HG03045 (cell line): ENCODE data around the gene AKR1E2.

Experiments
- ATAC-seq: cut with Tn5 transposase; IDR thresholded peaks from one replicate; pipeline ENCODE4 v1.9.1; 2021; ENCODE audit warnings: mild to moderate bottlenecking, moderate library complexity; ENCODE audit not compliant: unreplicated experiment

AKR1E2 gene

GRCh38 chr10:4843525-4844180 is 17.6 kb downstream of the AKR1E2 start:
- ATAC-seq = no peak

DNA sequence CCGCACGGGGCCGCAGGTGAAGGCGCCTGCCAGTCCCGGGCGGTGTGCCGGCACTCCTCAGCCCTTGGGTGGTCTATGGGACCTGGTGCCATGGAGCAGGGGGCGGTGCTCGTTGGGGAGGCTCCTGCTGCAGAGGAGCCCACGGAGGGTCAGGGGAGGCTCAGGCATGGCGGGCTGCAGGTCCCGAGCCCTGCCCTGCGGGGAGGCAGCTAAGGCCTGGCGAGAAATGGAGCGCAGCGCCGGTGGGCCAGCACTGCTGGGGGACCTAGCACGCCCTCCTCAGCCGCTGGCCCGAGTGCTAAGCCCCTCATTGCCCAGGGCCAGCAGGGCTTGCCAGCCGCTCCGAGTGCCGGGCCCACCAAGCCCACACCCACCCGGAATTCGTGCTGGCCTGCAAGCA is 18.9 kb downstream of the AKR1E2 start:
- ATAC-seq = no peak

DNA sequence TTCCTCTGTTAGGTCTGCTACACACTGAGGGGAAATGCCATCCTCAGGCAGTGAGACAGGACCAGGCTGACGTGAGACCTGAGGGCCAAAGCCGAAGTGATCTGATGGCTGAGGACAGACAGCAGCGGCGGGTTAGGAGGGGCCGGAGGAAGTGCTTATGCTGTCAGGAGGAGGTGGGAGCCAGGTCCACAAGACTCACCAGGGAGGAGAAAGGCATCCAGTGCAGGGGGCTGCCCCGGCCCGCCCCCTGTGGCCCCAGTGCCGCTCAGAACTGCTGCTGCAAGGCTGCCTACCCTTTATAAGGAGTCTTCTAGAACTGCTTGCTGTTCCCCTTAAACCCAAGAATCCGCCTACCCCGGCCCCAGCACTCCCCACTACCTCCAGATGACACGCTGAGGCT is 19.8 kb downstream of the AKR1E2 start:
- no peak for ATAC-seq

GRCh38 chr10:4846775-4847174 is 20.8 kb downstream of the AKR1E2 start:
- ATAC-seq = no peak

GRCh38 chr10:4847561-4848355 is 21.8 kb downstream of the AKR1E2 start:
- ATAC-seq = no peak

GRCh38 chr10:4848356-4849041 is 22.5 kb downstream of the AKR1E2 start:
- no peak for ATAC-seq

DNA sequence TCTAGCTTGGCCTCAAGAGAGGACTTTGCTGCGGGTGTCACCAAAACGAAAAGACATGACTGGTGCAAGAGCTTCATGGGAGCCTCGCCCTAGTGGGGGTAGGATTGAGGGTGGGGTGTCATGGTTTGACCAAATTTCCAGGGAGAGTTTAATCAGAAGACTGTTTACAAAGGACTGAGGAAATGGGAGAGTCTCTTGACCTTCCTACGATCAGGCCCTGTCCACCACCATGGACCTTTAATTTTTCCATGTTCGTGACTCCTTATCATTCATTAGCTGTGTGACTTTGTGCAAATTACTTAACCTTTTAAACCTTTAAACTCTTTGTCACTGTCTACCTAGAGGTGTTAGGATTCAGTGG is 23.0 kb downstream of the AKR1E2 start:
- ATAC-seq = no peak

- ATAC-seq = peak; percentile 89
These were observed 23.7 kb downstream of the AKR1E2 start for GRCh38 chr10:4849555-4850242.

- no peak for ATAC-seq
These were observed 24.4 kb downstream of the AKR1E2 start for GRCh38 chr10:4850397-4850796.

DNA sequence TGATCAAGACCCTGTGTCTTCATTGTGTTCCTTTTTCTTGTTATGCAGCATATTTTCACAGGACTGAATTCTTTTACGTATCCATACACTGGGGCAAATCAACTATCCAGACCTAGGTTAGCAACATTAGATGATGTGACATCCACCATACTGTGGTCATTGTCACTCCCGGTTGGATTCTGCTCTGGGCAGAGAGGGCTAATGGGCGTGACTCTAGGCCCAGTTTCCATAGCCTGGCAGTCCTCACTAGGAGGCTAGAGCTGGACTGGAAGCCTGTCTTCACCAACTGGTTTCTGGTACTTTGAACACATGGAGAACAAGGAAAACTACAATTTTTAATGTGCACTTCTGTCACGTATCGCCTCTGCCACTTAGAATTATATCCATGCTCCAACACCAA is 25.2 kb downstream of the AKR1E2 start:
- no peak for ATAC-seq

GRCh38 chr10:4851846-4852245 is 25.8 kb downstream of the AKR1E2 start:
- no peak for ATAC-seq

DNA sequence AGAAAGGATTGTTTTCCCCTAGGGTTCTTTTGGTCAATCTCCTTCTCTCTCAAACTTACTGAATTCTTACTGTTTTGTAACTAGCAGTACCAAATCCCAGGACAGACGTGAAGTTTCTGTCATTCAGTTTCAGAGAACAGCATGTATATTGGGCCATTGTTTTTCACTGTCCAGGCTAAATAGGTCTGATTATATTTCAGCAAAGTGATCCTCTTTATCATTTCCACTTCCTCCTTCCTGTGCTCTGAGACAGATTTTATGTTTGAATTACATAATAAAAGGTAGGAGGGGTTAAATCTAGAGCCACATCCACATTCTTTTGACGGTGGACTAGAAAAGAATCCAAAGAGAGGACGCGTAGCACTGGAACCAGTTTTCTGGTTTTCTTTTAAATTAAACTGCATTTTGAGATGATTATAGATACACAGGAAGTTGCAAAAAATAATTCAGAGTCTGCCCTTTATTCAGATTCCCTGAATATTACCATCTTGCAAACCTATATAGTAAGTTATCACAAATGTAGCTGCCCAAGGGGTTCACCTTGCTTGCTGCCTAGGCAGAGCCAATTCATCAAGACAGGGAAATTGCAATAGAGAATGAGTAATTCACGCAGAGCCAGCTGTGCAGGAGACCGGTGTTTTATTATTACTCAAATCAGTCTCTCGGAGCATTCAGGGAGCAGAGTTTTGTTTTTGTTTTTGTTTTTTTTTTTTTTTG is 40.1 kb downstream of the AKR1E2 start:
- no peak for ATAC-seq

GRCh38 chr10:4867109-4867519 is 41.1 kb downstream of the AKR1E2 start:
- ATAC-seq = no peak

DNA sequence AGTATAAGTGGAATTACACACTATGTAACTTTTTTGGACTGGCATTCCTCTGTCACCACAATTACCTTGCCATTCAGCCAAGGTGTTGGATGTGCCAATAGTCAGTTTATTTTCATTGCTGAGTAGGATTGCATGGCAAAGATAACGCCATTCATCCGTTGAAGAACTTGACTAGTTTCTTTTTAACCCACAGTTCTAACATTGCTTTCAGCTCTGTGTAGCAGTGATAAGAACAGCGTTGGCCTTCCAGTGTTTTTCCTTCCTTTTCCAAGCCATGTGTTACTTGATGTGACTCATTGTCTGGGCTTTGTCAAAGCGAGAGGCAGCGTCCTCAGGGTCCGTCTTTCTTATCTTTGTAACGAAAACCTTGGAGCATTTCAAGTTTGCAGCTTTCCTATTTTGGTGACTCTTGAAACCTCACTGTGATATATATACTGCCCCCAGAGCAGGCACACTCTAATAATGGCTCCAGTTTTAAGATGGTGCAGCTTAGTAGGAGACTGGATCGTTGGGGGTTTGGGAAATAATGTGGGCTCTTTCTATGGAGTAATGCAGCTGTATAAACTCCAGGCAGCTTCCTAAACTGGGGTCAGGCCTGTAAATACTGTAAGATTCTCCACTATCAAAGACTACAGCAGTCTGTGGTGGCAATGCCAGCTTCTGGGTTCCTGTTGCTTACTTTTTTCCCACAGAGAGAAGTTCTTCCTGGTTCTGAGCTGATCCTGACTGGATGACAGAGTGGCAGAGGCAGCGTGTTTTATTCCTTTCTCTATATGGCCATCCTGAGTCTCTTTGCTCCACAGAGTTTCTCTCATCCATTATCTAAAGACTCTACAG is 41.7 kb downstream of the AKR1E2 start:
- no peak for ATAC-seq

DNA sequence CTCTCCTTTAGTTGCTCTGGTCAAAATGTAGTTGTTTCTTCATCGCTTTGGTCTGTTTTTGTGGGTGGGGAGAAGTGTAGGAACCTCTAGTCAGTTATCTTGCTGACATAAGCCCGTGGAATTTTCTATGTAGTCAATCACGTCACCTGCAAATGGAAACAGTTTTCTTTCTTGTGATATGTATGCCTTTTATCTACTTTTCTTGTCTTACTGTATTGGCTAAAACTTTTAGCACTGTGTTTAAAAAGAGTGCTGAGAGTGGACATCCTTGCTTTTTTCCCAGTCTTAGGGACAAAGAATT is 42.3 kb downstream of the AKR1E2 start:
- ATAC-seq = no peak

GRCh38 chr10:4882704-4883078 is 56.7 kb downstream of the AKR1E2 start:
- no peak for ATAC-seq

GRCh38 chr10:4883079-4883739 is 57.2 kb downstream of the AKR1E2 start:
- no peak for ATAC-seq

DNA sequence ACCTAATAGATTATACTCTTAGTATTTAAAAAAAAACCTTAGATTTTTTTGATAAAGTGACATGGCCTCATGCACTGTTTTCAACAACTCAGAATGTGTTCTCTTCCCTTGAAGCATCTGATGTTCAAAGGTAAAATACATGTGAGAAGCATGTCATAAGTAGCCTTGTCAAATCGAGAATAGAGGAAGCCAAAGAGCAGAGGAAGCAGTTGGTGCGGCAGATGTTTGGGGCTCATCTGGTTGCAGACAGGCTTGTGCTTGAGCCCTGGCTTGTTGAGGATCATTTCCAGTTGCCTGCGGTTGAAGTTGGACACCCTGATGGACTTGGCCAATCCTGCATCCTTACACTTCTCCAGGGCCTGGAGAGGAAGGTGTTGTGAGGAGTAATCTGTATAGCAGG is 59.2 kb downstream of the AKR1E2 start:
- ATAC-seq = no peak

DNA sequence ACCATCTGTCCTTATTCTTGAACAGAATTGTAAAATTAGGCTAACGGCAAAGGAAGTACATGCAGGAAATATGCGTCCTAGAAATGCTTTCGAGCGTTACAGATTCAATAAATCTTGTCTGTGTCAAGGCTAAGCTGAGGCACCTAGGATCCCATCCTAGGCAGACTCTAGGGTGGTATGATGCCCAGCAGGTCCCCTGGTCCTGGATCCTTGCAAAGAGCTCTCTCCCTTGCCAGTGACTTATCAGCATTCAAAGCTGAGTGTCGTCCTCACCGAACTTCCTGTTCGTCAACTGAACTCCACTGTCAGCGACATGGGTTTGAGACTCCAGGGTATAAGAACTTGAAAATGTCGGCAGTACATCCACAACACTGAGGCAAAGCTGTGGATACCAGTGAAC is 61.5 kb downstream of the AKR1E2 start:
- no peak for ATAC-seq

DNA sequence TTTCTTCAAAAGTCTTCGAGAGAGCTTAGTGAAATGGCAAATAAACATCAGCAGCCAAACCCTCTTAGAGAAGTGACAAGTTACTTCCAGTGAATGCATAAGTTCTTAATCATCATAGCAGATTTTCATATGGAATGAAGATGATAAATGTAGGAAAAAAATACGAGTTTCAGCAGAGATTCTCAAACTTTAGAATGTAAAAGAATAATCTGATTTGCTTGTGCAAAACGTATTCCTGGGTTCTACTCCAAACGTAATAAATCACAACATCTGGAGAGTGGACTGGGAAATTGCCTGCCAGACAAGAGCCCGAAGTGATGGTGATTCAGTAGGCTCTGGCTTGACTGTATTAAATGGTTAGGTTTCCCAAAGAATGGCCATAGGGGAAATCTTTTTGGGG is 62.2 kb downstream of the AKR1E2 start:
- ATAC-seq = no peak
